Astrocyte (in vitro differentiated cells and primary cell): ENCODE data around the gene COL6A5.

Experiments
- CTCF ChIP-seq: IDR thresholded peaks from 2 replicates; pipeline ENCODE4 v1.5.1; 2011; ENCODE audit warnings: low read depth, mild to moderate bottlenecking, inconsistent platforms, low read length, moderate library complexity; ENCODE audit not compliant: insufficient read depth
- EZH2 ChIP-seq: IDR thresholded peaks from 2 replicates; pipeline ENCODE4 v1.6.1; 2012; ENCODE audit warnings: mild to moderate bottlenecking, low read length, inconsistent platforms; ENCODE audit not compliant: insufficient read depth

DNA sequence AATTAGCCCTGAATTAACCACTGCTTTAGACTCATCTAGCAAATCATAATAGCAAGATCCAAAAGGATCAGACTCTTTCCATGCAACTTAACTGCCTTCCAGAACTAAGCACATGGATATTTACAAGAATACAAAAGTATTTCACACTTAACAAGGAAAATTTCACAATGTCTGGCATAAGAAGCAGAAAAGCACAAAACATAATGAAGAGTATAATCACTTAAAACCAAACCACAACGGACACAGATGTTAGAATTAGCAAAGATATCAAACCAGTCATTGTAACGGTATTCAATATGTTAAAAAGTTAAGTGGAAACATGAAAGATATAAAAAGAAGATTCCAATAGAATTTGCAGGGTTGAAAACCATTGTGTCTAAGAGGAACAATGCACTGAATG is 120.0 kb downstream of the COL6A5 start:
- TF ChIP-seq CTCF, result no peak
- no peak for TF ChIP-seq EZH2
